Stimulated activated CD8-positive, alpha-beta memory T cell treated with anti-CD3 and anti-CD28 coated beads, Interleukin-2, amount 100 ng/mL, for 48 hours (primary cell): ENCODE results near the gene NCOA7.
"Not testable (repeated sequence)": the region's sequence is repeated elsewhere in the genome, so short reads cannot be mapped to it uniquely, and the experiment has no call there.

Experiments used
- DNase-seq, 2 donors: peaks; one replicate each; pipeline ENCODE4 v3.0.0-alpha.2; 2020; ENCODE audit warnings: low read depth in 2 of 2

The NCOA7 gene

GRCh38 chr6:125918681-125919566, 128.2 kb downstream of the NCOA7 start:
- DNase-seq: no peak

- no peak for DNase-seq
Observed at GRCh38 chr6:125919618-125920017, 128.9 kb downstream of the NCOA7 start.

- no peak for DNase-seq
Observed at GRCh38 chr6:125922322-125922860, 131.6 kb downstream of the NCOA7 start.

GRCh38 chr6:125923366-125923877, 132.7 kb downstream of the NCOA7 start:
- DNase-seq: no peak

GRCh38 chr6:125924169-125924568, 133.4 kb downstream of the NCOA7 start:
- no peak for DNase-seq

- DNase-seq: no peak
Observed at GRCh38 chr6:125924697-125925358, 134.1 kb downstream of the NCOA7 start.

- DNase-seq: no peak
Observed at GRCh38 chr6:125926711-125927110, 136.0 kb downstream of the NCOA7 start.

GRCh38 chr6:125927761-125928160, 137.0 kb downstream of the NCOA7 start:
- no peak for DNase-seq

- no peak for DNase-seq
Observed at GRCh38 chr6:125930765-125931418, 140.1 kb downstream of the NCOA7 start.

GRCh38 chr6:125931733-125932450, 141.1 kb downstream of the NCOA7 start:
- DNase-seq: no peak

- DNase-seq: no peak
Observed at GRCh38 chr6:125932451-125932795, 141.7 kb downstream of the NCOA7 start.

GRCh38 chr6:125935520-125935919, 144.8 kb downstream of the NCOA7 start:
- DNase-seq: not testable (repeated sequence)

GRCh38 chr6:125939026-125939425, 148.3 kb downstream of the NCOA7 start:
- no peak for DNase-seq

GRCh38 chr6:125939791-125940190, 149.0 kb downstream of the NCOA7 start:
- DNase-seq: no peak

GRCh38 chr6:125940247-125941041, 149.7 kb downstream of the NCOA7 start:
- DNase-seq: no peak

GRCh38 chr6:125942672-125943527, 152.1 kb downstream of the NCOA7 start:
- DNase-seq: no peak

GRCh38 chr6:125943528-125944433, 153.0 kb downstream of the NCOA7 start:
- no peak for DNase-seq

- no peak for DNase-seq
Observed at GRCh38 chr6:125944434-125944816, 153.7 kb downstream of the NCOA7 start.

GRCh38 chr6:125944896-125945295, 154.1 kb downstream of the NCOA7 start:
- DNase-seq: no peak
